ENCODE results near the gene SCAMP5. TPM values are rescaled to one million over a fixed set of nuclear protein-coding genes. Genes with fewer than 3 reads are reported as not detected.

SCAMP5 gene
- total and polyA plus RNA-seq, 2 of the 4 experiments (the other 2 are of a cell fraction) = 0.36 to 1.6 TPM

- H4K8ac ChIP-seq (ENCODE audit: low read depth in 2 of 2, low read length in 2 of 2) = no peak overlapping the region
- no peak overlapping the region for H3K27ac ChIP-seq (ENCODE audit: insufficient read depth, low read length)
- no peak overlapping the region for H3K4me3 ChIP-seq (ENCODE audit: insufficient read depth, low read depth, low read length)
- H3K4me2 ChIP-seq (ENCODE audit: low read depth, low read length) = no peak overlapping the region
- no peak overlapping the region for H4K5ac ChIP-seq (ENCODE audit: low read depth, low read length)
- no peak overlapping the region for H2BK20ac ChIP-seq (ENCODE audit: low read depth, low read length)
- no peak overlapping the region for H3K23ac ChIP-seq (ENCODE audit: low read depth, low read length)
- no peak overlapping the region for H4K91ac ChIP-seq (ENCODE audit: insufficient read depth, low read depth, low read length)
- H4K20me1 ChIP-seq (ENCODE audit: insufficient read depth, low read length) = no peaks in the 10 kb centered on the region
- no TSS peak for BruUV-seq (replicated peaks)
- no peaks in the 10 kb centered on the region for H3K27me3 ChIP-seq (ENCODE audit: control insufficient read depth, insufficient read depth, low read length)
- H2AK5ac ChIP-seq (ENCODE audit: low read depth, low read length) = no peak overlapping the region
- ChIA-PET POLR2A (ENCODE audit: unreplicated experiment) (no interaction called here), CTCF (interaction anchor here (1.8 kb wide), 1 partner anchor 10 kb away, joined by 7 read pairs; no protein-coding TSS in a partner anchor)
- intact Hi-C loops (cut with micrococcal nuclease) = no loop called here
- no peak for DNase-seq
- peaks cover 11% of the 10 kb centered on the region for H3K4me1 ChIP-seq (ENCODE audit: control insufficient read depth, insufficient read depth, low read length)
- no peak overlapping the region for H3K9ac ChIP-seq (ENCODE audit: low read depth, low read length)
- H2AFZ ChIP-seq (replicated peaks; ENCODE audit: low read length, poor library complexity) = no peak overlapping the region
- ATAC-seq (ENCODE audit: low read depth) = no peak
- H2AK9ac ChIP-seq (replicated peaks; ENCODE audit: low read depth, low read length, poor library complexity) = no peak overlapping the region
- H3K18ac ChIP-seq (ENCODE audit: low read depth, low read length) = no peak overlapping the region
- in situ Hi-C loops (cut with MboI; ENCODE audit: low sequenced_read_pairs) = no loop called here
- no CpG with 5 or more reads among the region's 2 CpGs for WGBS, 2 experiments (ENCODE audit: extremely low coverage in 2 of 2, insufficient read length in 1 of 2)
- peaks cover 0 to 15% of the 10 kb centered on the region in 2 experiments; a peak in 2 of 4 replicates for H3K79me1 ChIP-seq (ENCODE audit: low read depth in 1 of 2, low read length in 2 of 2)
- no peak overlapping the region for H2BK120ac ChIP-seq (ENCODE audit: low read depth, low read length)
- H3K14ac ChIP-seq (replicated peaks; ENCODE audit: low read depth, low read length) = no peak overlapping the region
- peaks cover 6% of the 10 kb centered on the region; the same call in 1 of the 2 replicates for H3K9me1 ChIP-seq (ENCODE audit: insufficient read depth, low read length)
- TF ChIP-seq CHD1 (IDR thresholded peaks at IDR 0.05; ENCODE audit: low read depth, low read length) = no peak
- TF ChIP-seq CTCF (conservative IDR thresholded peaks at IDR 0.05; ENCODE audit: low read depth, low read length) = no peak
- no peak for TF ChIP-seq NFE2L2 (IDR thresholded peaks at IDR 0.05; ENCODE audit: low read depth, low read length)
- no peak for TF ChIP-seq CEBPB (IDR thresholded peaks at IDR 0.05; ENCODE audit: low read depth, low read length)
- no peak for TF ChIP-seq RAD21 (IDR thresholded peaks at IDR 0.05; ENCODE audit: low read length)
- TF ChIP-seq USF2 (IDR thresholded peaks at IDR 0.05; ENCODE audit: low read depth, low read length) = no peak
- TF ChIP-seq SMC3 (IDR thresholded peaks at IDR 0.05; ENCODE audit: low read depth, low read length) = no peak
- no peak for TF ChIP-seq MAZ (IDR thresholded peaks at IDR 0.05; ENCODE audit: borderline replicate concordance, low read depth, low read length)
- no peak for TF ChIP-seq RFX5 (IDR thresholded peaks at IDR 0.05; ENCODE audit: low read depth, low read length)
- no peak for TF ChIP-seq POLR2A (IDR thresholded peaks at IDR 0.05; ENCODE audit: low read depth, low read length)
- TF ChIP-seq BHLHE40 (IDR thresholded peaks at IDR 0.05; ENCODE audit: low read depth, low read length) = no peak
- TF ChIP-seq RCOR1 (IDR thresholded peaks at IDR 0.05; ENCODE audit: insufficient replicate concordance, low read length) = no peak
- TF ChIP-seq MXI1 (IDR thresholded peaks at IDR 0.05; ENCODE audit: borderline replicate concordance, low read depth, low read length) = no peak
- TF ChIP-seq MAFK (IDR thresholded peaks at IDR 0.05; ENCODE audit: low read depth, low read length) = no peak
- TF ChIP-seq ELK1 (IDR thresholded peaks at IDR 0.05; ENCODE audit: borderline replicate concordance, low read depth, low read length) = no peak
- no peak overlapping the region for H2BK15ac ChIP-seq (ENCODE audit: low read depth, low read length)
- no peaks in the 10 kb centered on the region; the same call in 1 of the 2 replicates for H3K36me3 ChIP-seq (ENCODE audit: control insufficient read depth, insufficient read depth, low read length)
- H3K9me3 ChIP-seq (ENCODE audit: control insufficient read depth, insufficient read depth, low read length) = no peaks in the 10 kb centered on the region
- H3K56ac ChIP-seq (ENCODE audit: extremely low read depth, insufficient read depth, low read length) = no peak overlapping the region
- no peak overlapping the region for H3K4ac ChIP-seq (ENCODE audit: low read depth, low read length)
- dilution Hi-C loops (cut with HindIII; ENCODE audit: low sequenced_read_pairs, unreplicated experiment) = no loop called here
- H2BK5ac ChIP-seq (ENCODE audit: low read depth, low read length, poor library complexity, severe bottlenecking) = no peak overlapping the region
Measured at GRCh38 chr15:75032395-75032794, 37.0 kb downstream of the SCAMP5 start.
